Raji (cell line): ENCODE results near the gene TSEN54.

ENCODE experiments used
- POLR2A ChIP-seq: IDR thresholded peaks from 2 replicates; pipeline ENCODE4 v1.6.1; 2011; ENCODE audit warnings: low read depth, low read length, control low read depth; ENCODE audit not compliant: insufficient read depth

Gene TSEN54

DNA sequence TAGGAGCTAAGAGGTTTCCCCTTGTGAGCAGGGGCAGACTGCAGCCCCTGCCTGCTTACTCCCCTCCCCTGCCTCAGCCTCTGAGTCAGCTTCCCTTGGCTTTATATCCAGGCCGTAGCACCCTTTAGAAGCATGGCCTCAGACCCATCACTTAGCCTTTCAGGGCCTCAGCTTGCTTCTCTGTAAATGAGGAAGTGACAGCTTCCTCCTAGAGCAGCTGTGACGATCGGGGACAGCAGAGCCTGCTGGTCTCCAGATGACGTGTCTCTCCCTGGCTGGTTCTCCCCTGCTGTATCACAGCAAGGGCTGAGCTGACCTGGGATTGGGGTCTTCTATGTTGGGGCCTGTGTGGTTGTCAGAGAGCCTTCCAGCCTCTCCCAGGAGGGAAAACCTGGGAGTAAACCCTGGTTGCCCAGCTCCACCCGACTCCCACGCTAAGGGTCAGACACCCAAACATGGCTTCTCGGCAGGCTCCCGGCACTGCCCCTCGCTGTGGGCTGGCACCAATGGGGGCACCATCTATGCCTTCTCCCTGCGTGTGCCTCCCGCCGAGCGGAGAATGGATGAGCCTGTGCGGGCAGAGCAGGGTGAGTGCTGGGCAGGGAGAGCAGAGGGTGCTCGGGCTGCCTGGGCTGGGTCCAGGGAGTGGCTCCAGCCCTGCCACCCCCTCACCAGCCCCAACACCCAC is 55.0 kb downstream of the TSEN54 start:
- peak; percentile 52 for TF ChIP-seq POLR2A

DNA sequence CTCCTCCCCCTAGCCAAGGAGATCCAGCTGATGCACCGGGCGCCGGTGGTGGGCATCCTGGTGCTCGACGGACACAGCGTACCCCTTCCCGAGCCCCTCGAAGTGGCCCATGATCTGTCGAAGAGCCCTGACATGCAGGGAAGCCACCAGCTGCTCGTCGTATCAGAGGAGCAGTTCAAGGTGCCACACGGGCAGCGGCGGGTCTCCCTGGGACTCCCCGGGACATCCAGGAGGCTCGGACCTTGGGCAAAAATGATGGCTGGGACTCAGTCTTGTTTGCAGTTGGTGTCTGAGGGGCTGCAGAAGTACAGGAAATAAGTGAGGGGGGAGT is 55.5 kb downstream of the TSEN54 start:
- no peak for TF ChIP-seq POLR2A

DNA sequence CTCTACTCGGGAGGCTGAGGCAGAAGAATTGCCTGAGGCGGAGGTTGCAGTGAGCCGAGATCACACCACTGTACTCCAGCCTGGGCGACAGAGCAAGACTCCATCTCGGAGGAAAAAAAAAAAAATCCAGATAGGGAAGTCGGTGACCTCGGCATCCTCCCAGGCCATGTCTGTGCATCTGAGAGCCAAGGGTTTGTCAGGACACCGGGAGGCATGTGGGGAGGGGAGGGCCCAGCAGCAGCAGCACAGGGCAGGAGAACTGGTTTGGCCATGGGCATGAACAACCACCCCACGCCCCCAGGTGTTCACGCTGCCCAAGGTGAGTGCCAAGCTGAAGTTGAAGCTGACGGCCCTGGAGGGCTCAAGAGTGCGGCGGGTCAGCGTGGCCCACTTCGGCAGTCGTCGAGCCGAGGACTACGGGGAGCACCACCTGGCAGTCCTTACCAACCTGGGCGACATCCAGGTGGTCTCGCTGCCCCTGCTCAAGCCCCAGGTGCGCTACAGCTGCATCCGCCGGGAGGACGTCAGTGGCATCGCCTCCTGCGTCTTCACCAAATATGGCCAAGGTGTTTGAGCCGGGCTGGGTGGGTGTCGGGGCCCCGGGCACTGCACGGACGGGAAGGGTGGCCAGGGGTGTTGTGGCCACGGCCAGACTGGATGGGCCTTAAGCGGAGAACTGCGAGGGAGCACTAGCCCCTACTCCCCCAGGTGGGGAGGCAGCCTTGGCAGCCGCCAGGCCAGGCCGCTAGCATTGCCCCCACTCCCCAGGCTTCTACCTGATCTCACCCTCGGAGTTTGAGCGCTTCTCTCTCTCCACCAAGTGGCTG is 56.6 kb downstream of the TSEN54 start:
- no peak for TF ChIP-seq POLR2A

- no peak for TF ChIP-seq POLR2A
These were observed 57.2 kb downstream of the TSEN54 start for GRCh38 chr17:75573540-75573957.

- TF ChIP-seq POLR2A: no peak
These were observed 57.7 kb downstream of the TSEN54 start for GRCh38 chr17:75573994-75574393.
